OCI-LY7 (cell line): Measurements from ENCODE around the gene DHX34.

Source experiments
- CTCF ChIP-seq: fragments of 200-600 bp; sonication (generic); conservative IDR thresholded peaks from 2 replicates; pipeline ENCODE4 v1.5.1; 2014; ENCODE audit warnings: mild to moderate bottlenecking, antibody characterized with exemption, low read length, moderate library complexity, mixed read lengths
- EZH2phosphoT487 ChIP-seq: fragments of 200-600 bp; sonication (generic); IDR thresholded peaks from 2 replicates; pipeline ENCODE4 v1.6.1; 2018; ENCODE audit warnings: low read depth, borderline replicate concordance, mild to moderate bottlenecking, mixed run types, antibody characterized with exemption, low read length, moderate library complexity, mixed read lengths

GRCh38 chr19:47375694-47376588 is 26.8 kb downstream of the DHX34 start:
- TF ChIP-seq CTCF = no peak
- TF ChIP-seq EZH2phosphoT487 = no peak
